ENCODE data around the gene GABRP.

Gene GABRP

DNA sequence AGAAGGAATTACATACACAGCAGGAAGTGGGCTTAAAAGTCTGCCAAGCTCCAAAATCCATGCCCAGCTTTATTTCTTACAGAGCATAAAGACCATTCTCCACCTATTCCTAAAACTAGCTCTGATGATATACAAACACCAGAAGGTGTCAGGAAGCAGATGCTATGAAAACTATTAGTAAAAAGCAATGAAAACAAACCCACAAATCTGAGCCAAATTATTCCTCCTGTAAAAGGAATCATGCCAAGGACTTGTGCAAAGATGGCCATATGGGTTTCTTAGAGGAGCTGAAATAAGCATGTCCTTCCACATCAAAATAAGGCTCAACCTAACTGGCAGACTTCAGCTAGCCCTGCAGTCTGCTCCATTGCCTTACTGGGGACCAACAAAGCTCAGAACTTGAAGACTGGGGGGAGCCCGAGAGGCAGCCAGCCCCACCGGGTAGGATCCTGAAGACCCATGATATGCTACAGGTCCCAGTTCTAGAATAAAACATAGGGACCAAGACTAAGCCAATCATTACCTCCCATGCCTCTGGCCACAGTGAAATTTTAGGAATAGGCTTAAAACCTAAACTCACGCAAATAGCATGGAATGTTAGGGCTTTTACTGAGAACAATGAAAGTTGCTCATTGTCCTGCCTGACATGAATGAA lies 42.8 kb upstream of the GABRP start:
- ChIA-PET CTCF (interaction anchor here (0.7 to 13.5 kb wide), 2 partner anchors 22 to 49 kb away, joined by 3 to 227 read pairs; partner anchors contain the start of gene GABRP), POLR2A (no interaction called here)
- no peak for DNase-seq (ENCODE audit: low read depth, low spot score)
- no peak overlapping the region for H3K4me3 ChIP-seq (ENCODE audit: low read depth, low read length)
- TF ChIP-seq, protein P1, sequence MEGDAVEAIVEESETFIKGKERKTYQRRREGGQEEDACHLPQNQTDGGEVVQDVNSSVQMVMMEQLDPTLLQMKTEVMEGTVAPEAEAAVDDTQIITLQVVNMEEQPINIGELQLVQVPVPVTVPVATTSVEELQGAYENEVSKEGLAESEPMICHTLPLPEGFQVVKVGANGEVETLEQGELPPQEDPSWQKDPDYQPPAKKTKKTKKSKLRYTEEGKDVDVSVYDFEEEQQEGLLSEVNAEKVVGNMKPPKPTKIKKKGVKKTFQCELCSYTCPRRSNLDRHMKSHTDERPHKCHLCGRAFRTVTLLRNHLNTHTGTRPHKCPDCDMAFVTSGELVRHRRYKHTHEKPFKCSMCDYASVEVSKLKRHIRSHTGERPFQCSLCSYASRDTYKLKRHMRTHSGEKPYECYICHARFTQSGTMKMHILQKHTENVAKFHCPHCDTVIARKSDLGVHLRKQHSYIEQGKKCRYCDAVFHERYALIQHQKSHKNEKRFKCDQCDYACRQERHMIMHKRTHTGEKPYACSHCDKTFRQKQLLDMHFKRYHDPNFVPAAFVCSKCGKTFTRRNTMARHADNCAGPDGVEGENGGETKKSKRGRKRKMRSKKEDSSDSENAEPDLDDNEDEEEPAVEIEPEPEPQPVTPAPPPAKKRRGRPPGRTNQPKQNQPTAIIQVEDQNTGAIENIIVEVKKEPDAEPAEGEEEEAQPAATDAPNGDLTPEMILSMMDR (IDR thresholded peaks at IDR 0.05; ENCODE audit: insufficient read depth, low read length, missing control alignments): no peak

DNA sequence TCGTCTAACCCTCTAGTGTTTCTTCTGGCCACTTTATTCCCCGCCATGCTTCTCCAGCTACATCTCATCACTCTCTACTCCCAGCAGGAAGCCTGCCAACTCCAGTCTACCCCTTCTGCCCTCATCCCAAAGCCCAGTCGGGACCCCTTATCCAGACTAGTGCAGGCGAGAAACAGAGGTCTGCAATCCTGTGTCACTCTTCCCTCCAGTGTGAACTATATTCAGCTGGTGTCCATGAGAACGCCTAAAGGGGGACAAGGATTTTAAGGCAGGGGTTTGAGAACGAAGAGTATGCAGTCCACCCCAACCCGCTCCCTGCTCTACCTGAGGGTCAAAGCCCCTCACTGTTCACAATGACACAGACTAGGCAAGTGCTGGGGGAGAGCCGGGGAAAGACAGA lies 41.7 kb upstream of the GABRP start:
- CTCF ChIA-PET: interaction anchor here (13.5 kb wide), 1 partner anchor 48 kb away, joined by 227 read pairs; the partner anchor contains the start of gene GABRP
- POLR2A ChIA-PET: no interaction called here
- no peak for DNase-seq (ENCODE audit: low read depth, low spot score)
- H3K4me3 ChIP-seq (ENCODE audit: low read depth, low read length): no peak overlapping the region
- TF ChIP-seq, protein P1 (IDR thresholded peaks at IDR 0.05; ENCODE audit: insufficient read depth, low read length, missing control alignments): no peak

DNA sequence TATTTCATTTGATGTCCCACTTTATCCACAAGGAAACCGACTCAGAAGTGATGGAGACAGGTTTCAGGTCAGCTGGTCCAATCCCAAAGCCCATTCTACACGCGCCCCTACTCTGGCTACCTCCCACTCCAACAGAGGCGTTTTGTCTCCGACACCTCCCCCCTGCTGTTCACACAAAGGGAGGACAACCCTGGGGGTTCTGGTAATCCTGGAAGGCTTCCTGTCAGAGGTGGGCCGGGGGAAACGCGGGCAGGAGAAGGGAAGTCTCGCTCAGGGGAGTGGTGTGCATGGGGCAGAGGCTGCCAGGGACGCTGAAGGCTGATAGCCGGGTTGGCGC lies 39.7 kb upstream of the GABRP start:
- DNase-seq (ENCODE audit: low read depth, low spot score): no peak
- POLR2A ChIA-PET: no interaction called here
- CTCF ChIA-PET: interaction anchor here (1.1 to 13.5 kb wide), 12 partner anchors 8 to 597 kb away, joined by 3 to 227 read pairs (median 8); partner anchors contain the start of gene GABRP
- TF ChIP-seq, protein P1 (IDR thresholded peaks at IDR 0.05; ENCODE audit: insufficient read depth, low read length, missing control alignments): no peak
- H3K4me3 ChIP-seq (ENCODE audit: low read depth, low read length): no peak overlapping the region

DNA sequence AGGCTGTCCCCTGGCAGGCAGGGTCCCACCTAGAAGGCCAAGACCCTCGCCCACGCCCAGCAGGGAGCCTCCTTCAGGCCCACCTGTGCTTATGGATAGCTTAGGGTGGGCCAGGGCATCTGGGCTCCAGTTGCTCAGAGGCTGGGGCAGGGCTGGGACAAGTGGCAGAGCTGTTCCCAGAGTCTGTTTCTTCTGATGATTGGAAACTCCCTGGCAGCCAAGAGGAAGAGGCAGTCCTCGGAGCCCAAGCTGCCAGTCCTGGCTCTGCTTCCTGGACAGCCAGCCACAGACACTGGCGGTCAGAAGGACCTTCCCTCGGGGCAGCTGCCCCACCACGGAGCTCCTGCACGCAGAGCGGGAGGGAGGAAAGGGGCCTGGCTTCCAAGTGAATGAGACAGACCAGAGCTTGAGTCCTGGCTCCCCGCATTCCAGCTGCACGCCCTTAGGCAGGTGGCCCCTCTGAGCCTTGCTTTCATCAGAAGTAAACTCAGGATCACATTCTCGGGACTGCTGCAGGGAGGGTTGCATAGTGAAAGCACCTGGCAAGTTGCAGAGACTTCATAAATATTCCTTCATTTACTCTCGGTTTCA lies 37.9 kb upstream of the GABRP start:
- TF ChIP-seq, protein P1 (IDR thresholded peaks at IDR 0.05; ENCODE audit: insufficient read depth, low read length, missing control alignments): no peak
- ChIA-PET POLR2A (no interaction called here), CTCF (interaction anchor here (0.8 to 13.5 kb wide), 21 partner anchors 10 to 607 kb away, joined by 3 to 227 read pairs (median 6); partner anchors contain the start of gene GABRP)
- DNase-seq (ENCODE audit: low read depth, low spot score): no peak
- no peak overlapping the region for H3K4me3 ChIP-seq (ENCODE audit: low read depth, low read length)

DNA sequence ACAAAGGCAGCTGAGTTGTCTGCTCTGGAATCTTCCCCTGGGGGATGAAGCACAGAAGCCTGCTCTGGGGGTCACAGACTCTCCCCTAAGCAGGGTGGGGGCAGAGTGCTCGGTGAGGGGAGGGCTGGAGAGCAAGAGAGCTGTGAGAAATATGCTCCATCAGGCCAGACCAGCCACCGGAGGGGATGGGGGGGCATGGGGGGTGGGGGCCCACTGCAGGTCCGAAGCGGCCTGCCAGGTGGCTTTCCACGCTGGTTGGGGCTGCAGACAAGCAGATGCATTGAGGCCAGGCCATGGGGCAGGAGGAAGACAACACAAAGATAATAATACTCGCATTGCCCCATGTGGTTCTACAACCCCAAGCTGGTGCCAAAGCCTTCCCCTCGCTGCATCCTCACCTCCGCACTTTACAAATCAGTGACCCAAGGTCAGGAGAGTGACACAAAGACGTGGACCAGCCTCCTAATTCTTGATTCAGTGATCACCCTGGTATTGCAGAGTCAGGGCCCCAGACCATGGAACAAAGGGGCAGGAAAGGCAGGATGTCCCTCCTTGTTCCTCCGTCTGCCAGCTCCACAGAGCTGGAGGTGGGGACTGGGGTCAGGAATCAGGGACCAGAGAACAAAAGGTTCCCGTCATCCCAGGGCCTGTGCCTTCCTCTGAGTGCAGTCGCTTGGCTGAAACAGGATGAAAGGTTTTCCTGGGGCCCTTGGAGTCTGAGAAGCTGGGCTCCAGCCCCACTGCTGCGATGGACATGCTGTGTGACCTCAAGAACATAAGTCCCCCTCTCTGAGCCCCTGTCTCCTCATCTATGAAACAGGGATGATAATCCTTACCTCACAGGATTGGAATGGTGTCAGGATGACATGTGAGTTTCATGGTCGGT lies 37.2 kb upstream of the GABRP start:
- ChIA-PET CTCF (interaction anchor here (1.2 to 13.5 kb wide), 9 partner anchors 9 to 595 kb away, joined by 3 to 227 read pairs (median 11); partner anchors contain the start of gene GABRP), POLR2A (no interaction called here)
- no peak for DNase-seq (ENCODE audit: low read depth, low spot score)
- no peak overlapping the region for H3K4me3 ChIP-seq (ENCODE audit: low read depth, low read length)
- TF ChIP-seq, protein P1 (IDR thresholded peaks at IDR 0.05; ENCODE audit: insufficient read depth, low read length, missing control alignments): no peak

DNA sequence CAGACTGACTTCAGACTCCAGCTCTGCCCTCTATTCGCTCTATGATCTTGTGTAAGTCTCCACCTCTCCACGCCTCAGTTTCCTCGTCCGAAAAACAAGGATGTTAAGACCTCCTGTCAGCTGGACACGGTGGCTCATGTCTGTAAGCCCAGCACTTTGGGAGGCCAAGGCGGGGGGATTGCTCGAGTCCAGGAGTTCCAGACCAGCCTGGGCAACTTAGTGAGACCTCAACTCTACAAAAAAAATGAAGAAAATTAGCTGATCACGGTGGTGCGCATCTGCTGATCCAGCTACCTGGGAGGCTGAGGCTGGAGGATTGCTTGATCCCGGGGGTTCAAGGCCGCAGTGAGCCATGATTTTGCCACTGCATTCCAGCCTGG lies 36.6 kb upstream of the GABRP start:
- POLR2A ChIA-PET: no interaction called here

More for the DNA sequence above, 36.6 kb upstream of the GABRP start:
- H3K4me3 ChIP-seq (ENCODE audit: low read depth, low read length): no peak overlapping the region
- CTCF ChIA-PET: interaction anchor here (1.2 to 13.5 kb wide), 3 partner anchors 12 to 43 kb away, joined by 3 to 227 read pairs (median 17); partner anchors contain the start of gene GABRP
- no peak for DNase-seq (ENCODE audit: low read depth, low spot score)
- TF ChIP-seq, protein P1 (IDR thresholded peaks at IDR 0.05; ENCODE audit: insufficient read depth, low read length, missing control alignments): no peak

Measured in AG04449 (cell line).